Retina (tissue), 1 donor: ENCODE results near the gene MSLN.

ENCODE experiments used
- DNase-seq: peaks from one replicate; pipeline ENCODE4 v3.0.0-alpha.2; 2016

The MSLN gene

DNA sequence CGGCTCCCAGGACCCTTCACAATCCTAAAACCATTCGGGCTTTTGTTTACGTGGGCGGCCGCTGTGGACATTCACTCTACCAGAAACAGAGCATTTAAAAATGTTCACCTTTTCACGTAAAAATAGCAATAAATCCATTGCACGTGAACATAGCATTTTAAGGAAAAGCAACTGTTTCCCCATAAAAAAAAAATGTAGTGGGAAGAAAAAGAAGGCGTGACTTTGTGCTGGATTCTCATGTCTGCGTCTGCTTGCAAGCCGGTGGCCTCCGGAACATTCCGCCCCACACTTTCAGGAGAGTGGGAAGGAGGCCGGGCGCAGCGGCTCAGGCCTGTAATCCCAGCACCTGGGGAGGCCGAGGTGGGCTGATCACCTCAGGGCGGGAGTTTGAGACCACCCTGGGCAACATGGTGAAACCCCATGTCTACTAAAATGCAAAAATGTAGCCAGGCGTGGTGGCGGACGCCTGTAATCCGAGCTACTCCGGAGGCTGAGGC, 53.4 kb downstream of the MSLN start:
- no peak for DNase-seq

GRCh38 chr16:814974-815373, 54.4 kb downstream of the MSLN start:
- no peak for DNase-seq

DNA sequence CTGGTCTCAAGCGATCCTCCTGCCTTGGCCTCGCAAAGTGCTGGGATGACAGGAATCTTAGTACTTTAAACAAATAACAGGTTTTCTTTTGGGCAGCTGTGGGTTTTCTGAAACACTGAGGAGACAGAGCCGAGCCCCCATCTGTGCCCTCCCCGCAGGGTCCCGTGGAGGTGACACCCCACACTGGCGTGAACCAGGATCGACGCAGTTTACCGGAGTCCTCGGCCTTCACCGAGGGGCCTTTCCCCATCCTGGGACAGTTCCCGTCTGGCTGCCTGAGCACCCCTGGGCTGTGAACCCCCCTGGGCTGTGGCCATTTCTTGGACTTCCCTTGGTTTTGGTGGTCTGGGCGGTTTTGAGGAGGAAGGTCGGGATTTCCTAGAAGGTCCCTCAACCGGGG, 55.3 kb downstream of the MSLN start:
- no peak for DNase-seq

DNA sequence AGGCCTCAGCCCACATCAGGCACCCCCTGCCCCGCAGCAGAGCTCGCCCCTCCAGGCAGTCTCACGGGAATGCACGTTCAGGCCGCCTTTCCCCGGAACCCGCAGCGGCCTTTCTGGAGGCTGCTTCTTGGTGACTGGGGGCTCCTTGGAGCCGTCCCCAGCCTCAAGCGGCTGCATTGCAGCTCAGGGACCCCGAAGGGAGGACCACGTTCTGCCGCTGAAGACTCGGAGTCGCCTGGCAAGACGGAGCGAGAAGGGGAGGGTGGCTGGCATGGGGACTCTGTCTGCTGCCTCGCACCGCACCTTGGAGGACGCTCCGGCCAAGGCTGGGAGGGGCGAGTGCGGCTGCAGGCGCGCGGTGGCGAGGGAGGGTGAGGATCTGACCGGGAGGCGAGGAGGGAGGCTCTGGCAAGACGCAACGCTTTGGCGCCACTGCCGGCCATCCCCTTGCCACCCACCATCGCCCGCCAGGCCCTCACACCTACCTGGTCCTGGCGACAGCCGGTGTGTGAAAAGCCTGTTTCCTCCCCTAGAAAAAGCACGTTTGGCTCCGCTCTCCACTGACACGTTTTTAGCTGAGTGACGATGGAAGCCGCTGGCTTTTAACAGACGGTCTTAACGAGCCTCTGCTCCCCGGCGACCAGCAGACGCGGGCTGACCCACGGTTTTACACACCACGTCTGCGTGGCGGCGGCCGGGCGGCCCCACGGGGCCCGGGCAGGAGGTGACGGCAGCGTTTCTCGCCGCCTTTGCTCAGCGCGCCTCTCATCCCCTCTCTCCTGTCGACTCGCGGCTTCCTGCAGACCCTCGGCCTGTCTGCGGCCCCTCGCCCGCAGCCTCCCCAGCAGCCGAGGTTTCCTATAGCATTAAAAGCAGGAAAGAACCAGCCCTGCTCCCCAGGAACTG, 56.7 kb downstream of the MSLN start:
- peak; percentile 65 for DNase-seq

- no peak for DNase-seq
These were observed 57.6 kb downstream of the MSLN start for GRCh38 chr16:818132-818531.
